GM19351 (cell line): ENCODE measurements around the gene ETNK1.
"Not testable (repeated sequence)": the region's sequence is repeated elsewhere in the genome, so short reads cannot be mapped to it uniquely, and the experiment has no call there.

Experiments
- ATAC-seq: cut with Tn5 transposase; IDR thresholded peaks from one replicate; pipeline ENCODE4 v1.9.1; 2021; ENCODE audit warnings: mild to moderate bottlenecking, moderate library complexity; ENCODE audit not compliant: unreplicated experiment

The ETNK1 gene

GRCh38 chr12:22624870-22625761 lies at the start of gene ETNK1:
Gene ETNK1, plus strand, starts transcription at chr12:22625171. Its CDS starts 260 bp downstream, at chr12:22625431.
- peak; percentile 95 for ATAC-seq

- no peak for ATAC-seq
Observed at GRCh38 chr12:22576065-22576464, 48.9 kb upstream of the ETNK1 start.

GRCh38 chr12:22576473-22576872 lies 48.5 kb upstream of the ETNK1 start:
- ATAC-seq, result no peak

GRCh38 chr12:22577667-22578066 lies 47.3 kb upstream of the ETNK1 start:
- ATAC-seq, result no peak

- no peak for ATAC-seq
Observed at GRCh38 chr12:22578328-22578727, 46.6 kb upstream of the ETNK1 start.

GRCh38 chr12:22588817-22589216 lies 36.2 kb upstream of the ETNK1 start:
- no peak for ATAC-seq

GRCh38 chr12:22593864-22594263 lies 31.1 kb upstream of the ETNK1 start:
- no peak for ATAC-seq

GRCh38 chr12:22597539-22597938 lies 27.4 kb upstream of the ETNK1 start:
- ATAC-seq, result not testable (repeated sequence)

GRCh38 chr12:22598141-22598762 lies 26.7 kb upstream of the ETNK1 start:
- no peak for ATAC-seq

GRCh38 chr12:22598763-22599161 lies 26.2 kb upstream of the ETNK1 start:
- no peak for ATAC-seq

GRCh38 chr12:22600181-22600580 lies 24.8 kb upstream of the ETNK1 start:
- no peak for ATAC-seq

- ATAC-seq, result no peak
Observed at GRCh38 chr12:22609501-22609900, 15.5 kb upstream of the ETNK1 start.

GRCh38 chr12:22610131-22610530 lies 14.8 kb upstream of the ETNK1 start:
- no peak for ATAC-seq

GRCh38 chr12:22612822-22613221 lies 12.1 kb upstream of the ETNK1 start:
- not testable (repeated sequence) for ATAC-seq

GRCh38 chr12:22615963-22616501 lies 8.9 kb upstream of the ETNK1 start:
- ATAC-seq, result no peak

GRCh38 chr12:22617630-22618029 lies 7.3 kb upstream of the ETNK1 start:
- no peak for ATAC-seq

GRCh38 chr12:22624548-22624869 lies 462 bp upstream of the ETNK1 start:
- ATAC-seq, result peak; percentile 0

GRCh38 chr12:22625762-22626294 lies 857 bp downstream of the ETNK1 start:
- ATAC-seq, result peak; percentile 31

- peak; percentile 46 for ATAC-seq
Observed at GRCh38 chr12:22626406-22626805, 1.4 kb downstream of the ETNK1 start.

- ATAC-seq, result no peak
Observed at GRCh38 chr12:22627371-22627770, 2.4 kb downstream of the ETNK1 start.

- no peak for ATAC-seq
Observed at GRCh38 chr12:22628228-22628627, 3.3 kb downstream of the ETNK1 start.
